Omental fat pad (tissue), 4 donors: Measurements from ENCODE around the gene WEE2. TPM values are rescaled to one million over a fixed set of nuclear protein-coding genes. Genes with fewer than 3 reads are reported as not detected.
"Not testable (repeated sequence)": the region's sequence is repeated elsewhere in the genome, so short reads cannot be mapped to it uniquely, and the experiment has no call there.

Experiments
- ATAC-seq: fragments of 150-250 bp; one replicate; pipeline ENCODE4 v1.9.1; 2016; ENCODE audit warnings: mild to moderate bottlenecking, moderate library complexity; ENCODE audit not compliant: low FRiP score
- DNase-seq: peaks from one replicate; pipeline ENCODE4 v3.0.0-alpha.2; 2019; ENCODE audit warnings: low spot score
- CTCF ChIP-seq, 3 donors: fragments of 450-650 bp; IDR thresholded peaks; one replicate each; pipeline ENCODE4 v1.5.1; 2016 to 2017; ENCODE audit warnings: antibody characterized with exemption in 3 of 3, mild to moderate bottlenecking in 3 of 3, moderate library complexity in 2 of 3
- total RNA-seq, 4 donors: library from RNA; depleted of rRNA; stranded (reverse); fragments of >200 nt; gene quantifications; one replicate each; pipeline ENCODE4 v1.1.0, GENCODE V29; 2016

WEE2 gene
- total RNA-seq, 4 donors from 2014 or later = 0.79 TPM; not detected in 3

DNA sequence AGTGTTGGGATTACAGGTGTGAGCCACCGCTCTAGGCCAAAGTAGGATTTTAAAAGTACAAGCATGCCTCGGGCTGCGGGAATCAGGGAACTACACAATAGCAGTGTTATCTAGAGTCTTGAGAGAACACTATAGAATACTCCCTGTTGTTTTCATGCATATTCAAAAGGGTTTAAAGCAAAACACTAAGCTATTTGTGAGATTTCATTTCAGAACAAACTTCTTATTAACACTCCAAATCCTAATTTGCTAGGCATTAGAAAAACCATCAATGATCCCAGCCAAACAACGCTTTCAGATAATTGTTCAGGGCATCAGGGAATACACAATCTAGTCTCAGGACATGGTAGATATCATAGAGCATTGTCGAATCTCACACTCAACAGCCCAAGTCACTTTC lies 20.1 kb upstream of the WEE2 start:
- no peak for TF ChIP-seq CTCF (IDR thresholded peaks at IDR 0.05)
- no peak for ATAC-seq
- DNase-seq = no peak

DNA sequence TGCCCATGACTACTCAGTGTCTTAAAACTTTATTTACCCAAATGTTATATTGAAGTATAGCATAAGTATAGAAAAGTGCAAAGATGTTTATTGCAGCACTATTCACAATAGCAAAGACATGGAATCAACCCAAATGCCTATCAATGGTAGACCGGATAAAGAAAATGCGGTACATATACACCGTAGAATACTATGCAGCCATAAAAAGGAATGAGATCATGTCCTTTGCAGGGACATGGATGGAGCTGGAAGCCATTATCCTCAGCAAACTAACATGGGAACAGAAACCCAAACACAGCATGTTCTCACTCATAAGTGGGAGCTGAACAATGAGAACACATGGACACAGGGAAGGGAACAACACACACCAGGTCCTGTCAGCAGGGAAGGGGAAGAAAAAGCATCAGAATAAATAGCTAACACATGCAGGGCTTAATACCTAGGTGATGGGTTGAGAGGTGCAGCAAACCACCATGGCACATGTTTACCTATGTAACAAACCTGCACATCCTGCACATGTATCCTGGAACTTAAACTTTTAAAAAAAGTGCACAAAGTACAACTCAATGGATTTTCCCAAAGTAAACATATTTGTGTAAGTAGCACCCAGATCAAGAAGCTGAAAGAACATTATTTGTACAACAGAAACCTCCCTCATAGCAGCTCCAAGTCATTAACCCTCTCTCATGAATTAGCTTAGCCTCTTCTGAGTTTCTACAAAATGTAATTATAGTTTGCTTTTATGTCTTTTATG lies 18.9 kb upstream of the WEE2 start:
- DNase-seq, ATAC-seq: not testable (repeated sequence)

DNA sequence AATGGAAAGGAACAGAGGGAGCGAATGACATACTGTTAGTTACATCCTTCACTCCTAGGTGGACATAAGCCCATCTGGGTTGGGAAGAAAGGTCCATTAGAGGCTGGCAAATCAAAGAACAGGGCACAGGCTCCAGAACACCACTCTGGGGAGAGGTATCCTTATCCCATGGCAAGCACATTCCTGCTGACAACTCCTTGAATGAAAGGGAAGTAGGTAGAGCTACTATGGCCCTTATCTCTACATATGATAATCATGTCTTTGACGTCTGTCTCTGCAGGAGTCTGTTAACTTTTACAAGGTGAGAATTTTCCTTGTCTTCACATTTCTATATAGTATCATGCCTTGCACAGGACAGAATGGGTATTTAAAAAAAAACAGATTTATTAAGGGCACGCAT lies 16.6 kb upstream of the WEE2 start:
- TF ChIP-seq CTCF (IDR thresholded peaks at IDR 0.05) = no peak
- ATAC-seq = no peak

DNA sequence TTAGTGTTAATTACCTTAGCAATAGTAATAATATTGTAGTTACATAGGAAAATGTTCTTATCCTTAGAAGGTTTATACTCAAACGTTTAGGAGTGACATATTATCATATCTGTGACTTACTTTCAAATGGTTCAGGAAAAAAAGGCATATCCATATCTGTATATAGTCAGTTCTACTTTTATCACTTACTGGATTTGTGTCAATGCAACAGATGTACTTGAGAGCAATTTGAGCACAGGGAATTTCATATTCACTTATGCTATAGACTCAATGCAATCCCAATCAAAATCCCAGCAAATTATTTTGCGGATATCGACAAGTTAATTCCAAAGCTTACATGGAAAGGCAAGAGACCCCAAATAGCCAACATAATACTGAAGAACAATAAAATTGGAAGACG lies 16.2 kb upstream of the WEE2 start:
- ATAC-seq (no peak), DNase-seq (no peak)
- no peak for TF ChIP-seq CTCF (IDR thresholded peaks at IDR 0.05)

More for the DNA sequence above, 16.6 kb upstream of the WEE2 start:
- DNase-seq = no peak

DNA sequence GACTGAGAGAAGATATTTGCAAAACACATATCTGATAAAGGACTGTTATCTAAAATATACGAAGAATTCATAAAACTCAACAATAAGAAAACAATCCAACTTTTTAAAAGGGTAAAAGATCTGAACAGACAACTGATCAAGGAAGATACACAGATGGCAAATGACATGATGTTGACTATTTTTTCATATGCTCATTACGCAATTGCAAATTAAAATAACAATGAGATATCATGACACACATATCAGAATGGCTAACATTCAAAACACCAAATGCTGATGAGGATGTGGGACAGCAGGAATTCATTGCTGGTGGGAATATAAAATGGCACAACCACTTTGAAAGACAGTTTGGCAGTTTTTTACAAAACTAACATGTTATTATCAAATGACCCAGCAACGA lies 15.1 kb upstream of the WEE2 start:
- ATAC-seq (no peak), DNase-seq (no peak)
- no peak for TF ChIP-seq CTCF (IDR thresholded peaks at IDR 0.05)

DNA sequence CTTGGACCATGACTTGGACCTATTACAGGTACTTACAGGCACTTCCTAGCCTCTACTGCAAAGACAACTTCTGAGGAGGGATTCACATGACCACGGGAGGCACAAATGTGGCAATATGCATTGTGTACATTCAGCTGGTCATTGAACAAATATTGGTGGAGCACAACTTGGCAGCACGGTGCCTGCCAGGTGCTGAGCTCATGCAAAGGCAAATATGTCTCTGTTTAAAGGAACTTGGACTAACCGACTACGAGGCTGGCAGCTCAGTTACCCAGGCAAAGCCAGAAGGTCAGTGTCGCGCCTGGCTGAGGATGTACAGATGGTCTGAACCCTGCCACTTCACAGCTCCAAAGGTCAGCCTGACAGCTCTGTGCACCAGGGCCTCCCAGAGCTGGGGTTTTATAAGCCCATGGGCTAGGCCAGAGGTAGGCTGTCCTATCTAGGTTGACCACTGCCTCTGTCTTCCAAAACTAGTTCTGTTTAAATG lies 12.3 kb upstream of the WEE2 start:
- TF ChIP-seq CTCF (IDR thresholded peaks at IDR 0.05) = no peak
- DNase-seq (no peak), ATAC-seq (no peak)

- ATAC-seq (no peak), DNase-seq (no peak)
Measured at GRCh38 chr7:141696348-141696747, 11.8 kb upstream of the WEE2 start.

More at GRCh38 chr7:141696348-141696747, 11.8 kb upstream of the WEE2 start:
- TF ChIP-seq CTCF (IDR thresholded peaks at IDR 0.05) = no peak
